ACHN (cell line): ENCODE data around the gene JARID2.

Source experiments
- DNase-seq: peaks from one replicate; pipeline ENCODE4 v3.0.0-alpha.2; 2015
- in situ Hi-C: cut with HindIII; loops from 2 replicates; pipeline ENCODE4 v1.10.0; 2017; ENCODE audit warnings: low sequenced_read_pairs, low pct_ligation_motif_present, low pct_unique_long_range_greater_than_20kb

Gene JARID2

DNA sequence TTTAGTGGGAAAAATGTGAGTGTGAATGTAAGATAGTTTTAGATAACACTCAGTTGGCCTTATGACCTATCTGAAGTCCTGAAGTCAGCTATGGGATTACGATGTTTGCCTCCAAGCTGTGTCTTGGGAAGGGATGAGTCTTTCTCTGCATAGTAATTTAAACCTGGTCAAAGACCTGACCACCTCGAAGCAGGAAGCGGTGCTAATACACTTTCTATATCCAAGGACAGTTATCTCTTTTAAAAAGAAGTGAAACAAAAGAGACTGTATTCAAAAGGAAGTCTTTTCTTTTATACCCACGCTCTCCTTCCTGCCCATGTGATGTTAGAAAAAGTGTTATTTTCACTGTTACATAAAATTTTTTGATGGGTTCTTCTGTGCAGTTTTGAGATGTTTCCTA is 94.9 kb downstream of the JARID2 start:
- DNase-seq, result no peak
- in situ Hi-C loops, result no loop called here

GRCh38 chr6:15341311-15342001 is 95.6 kb downstream of the JARID2 start:
- no peak for DNase-seq
- in situ Hi-C loops, result no loop called here

DNA sequence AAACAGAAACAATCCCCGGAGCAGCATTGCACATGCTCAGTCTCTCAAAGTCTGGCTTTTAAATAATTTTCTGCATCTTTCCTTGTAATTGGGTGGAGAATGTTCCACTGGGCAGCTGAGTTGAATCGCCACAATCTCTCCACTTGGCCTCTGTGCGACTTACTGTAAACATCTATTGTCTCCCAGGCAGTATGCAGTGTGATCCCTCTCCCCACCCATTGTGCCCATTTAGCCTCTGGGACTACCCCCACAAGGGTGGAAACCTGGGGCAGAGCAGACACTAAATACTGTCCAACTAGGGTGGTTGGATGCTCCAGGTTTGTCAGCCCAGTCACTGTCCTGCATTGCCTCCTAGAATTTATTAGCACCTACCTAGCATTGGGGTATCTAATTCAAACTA is 96.2 kb downstream of the JARID2 start:
- DNase-seq, result no peak
- in situ Hi-C loops, result no loop called here

GRCh38 chr6:15343490-15344191 is 97.8 kb downstream of the JARID2 start:
- in situ Hi-C loops, result no loop called here
- DNase-seq, result no peak

- in situ Hi-C loops, result no loop called here
- no peak for DNase-seq
Observed at GRCh38 chr6:15344192-15344519, 98.3 kb downstream of the JARID2 start.

GRCh38 chr6:15344831-15345230 is 99.0 kb downstream of the JARID2 start:
- in situ Hi-C loops, result no loop called here
- no peak for DNase-seq

GRCh38 chr6:15346315-15346714 is 100.4 kb downstream of the JARID2 start:
- in situ Hi-C loops, result no loop called here

GRCh38 chr6:15348528-15348927 is 102.7 kb downstream of the JARID2 start:
- in situ Hi-C loops, result no loop called here
- DNase-seq, result no peak

More at GRCh38 chr6:15346315-15346714, 100.4 kb downstream of the JARID2 start:
- no peak for DNase-seq

- no peak for DNase-seq
- in situ Hi-C loops, result no loop called here
Observed at GRCh38 chr6:15349379-15349778, 103.5 kb downstream of the JARID2 start.

GRCh38 chr6:15350386-15351083 is 104.7 kb downstream of the JARID2 start:
- DNase-seq, result no peak
- in situ Hi-C loops, result no loop called here

DNA sequence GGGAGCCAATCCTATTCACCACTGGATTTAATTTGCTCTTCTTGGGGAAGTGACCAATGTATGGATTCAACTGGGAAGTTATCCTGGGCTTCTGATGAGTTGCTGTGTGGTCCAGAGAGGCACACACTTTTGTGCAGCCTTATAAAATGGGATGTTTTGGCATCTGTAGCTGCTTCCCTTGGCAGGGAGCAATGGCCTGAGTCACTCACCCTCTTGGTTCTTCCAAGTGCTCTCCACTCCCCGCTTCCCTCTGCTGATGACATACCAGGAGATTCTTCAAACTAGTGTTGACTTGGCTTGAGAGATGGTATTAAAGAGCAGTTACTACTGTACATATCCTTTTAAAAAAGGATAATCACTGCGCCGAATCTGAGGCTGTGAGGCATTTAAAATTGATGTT is 105.8 kb downstream of the JARID2 start:
- no peak for DNase-seq
- in situ Hi-C loops, result no loop called here

GRCh38 chr6:15352220-15352619 is 106.4 kb downstream of the JARID2 start:
- in situ Hi-C loops, result no loop called here
- DNase-seq, result no peak

DNA sequence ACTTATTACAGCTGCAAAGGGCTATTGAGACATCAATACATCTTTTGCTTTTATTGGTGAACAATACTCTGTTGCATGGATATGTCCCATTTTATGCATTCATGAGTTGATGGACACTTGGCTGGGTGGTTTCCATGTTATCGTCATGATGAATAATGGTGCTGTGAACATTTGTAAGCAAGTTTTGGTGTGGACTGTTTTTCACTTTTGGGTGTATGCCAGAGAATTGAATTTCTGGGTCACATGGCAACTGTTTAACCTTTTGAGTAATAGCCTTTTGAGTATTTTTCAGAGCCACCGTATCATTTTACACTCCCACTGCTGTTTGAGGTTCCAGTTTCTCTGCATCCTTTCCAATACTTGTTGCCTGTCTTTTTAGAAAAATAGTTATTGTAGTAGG is 107.0 kb downstream of the JARID2 start:
- in situ Hi-C loops, result no loop called here

GRCh38 chr6:15355683-15356099 is 109.8 kb downstream of the JARID2 start:
- in situ Hi-C loops, result no loop called here
- no peak for DNase-seq

More for the DNA sequence above, 107.0 kb downstream of the JARID2 start:
- DNase-seq, result no peak

GRCh38 chr6:15356179-15356578 is 110.3 kb downstream of the JARID2 start:
- DNase-seq, result no peak
- in situ Hi-C loops, result no loop called here

DNA sequence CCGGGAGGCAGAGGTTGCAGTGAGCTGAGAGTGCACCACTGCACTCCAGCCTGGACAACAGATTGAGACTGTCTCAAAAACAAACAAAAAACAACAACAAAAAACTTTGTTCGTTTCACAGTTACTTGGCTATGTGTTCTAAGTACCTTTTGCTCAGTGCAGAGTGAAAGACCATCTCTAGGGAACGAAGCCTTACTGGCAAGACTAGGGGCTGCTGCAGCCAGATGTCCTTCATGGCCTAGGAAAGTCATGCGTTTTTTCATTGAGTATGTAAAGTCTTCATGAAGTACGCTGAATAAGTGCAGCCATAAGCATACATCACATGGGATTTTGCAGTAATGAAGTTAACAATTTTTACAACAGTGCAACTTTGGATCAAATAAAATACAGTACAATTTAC is 111.1 kb downstream of the JARID2 start:
- no peak for DNase-seq
- in situ Hi-C loops, result no loop called here

DNA sequence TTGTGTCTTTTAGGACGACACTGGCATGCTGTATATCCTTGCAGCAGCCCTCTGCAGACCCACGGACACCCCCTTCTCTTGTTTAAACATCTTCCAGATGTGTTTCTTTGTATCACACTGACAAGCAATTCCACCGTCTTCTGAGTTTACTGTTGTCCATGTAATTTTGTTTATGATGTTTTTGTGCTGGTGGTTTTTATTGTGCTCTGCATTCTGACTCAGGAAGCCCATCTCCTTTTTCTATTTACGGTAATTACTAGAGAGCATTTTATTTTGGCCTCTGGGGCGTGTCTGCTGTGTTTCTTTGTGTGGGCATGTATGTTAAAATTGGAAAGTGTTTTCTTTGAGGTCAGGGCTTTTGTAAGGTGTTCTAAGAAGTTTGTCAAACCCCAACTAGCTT is 111.9 kb downstream of the JARID2 start:
- no peak for DNase-seq
- in situ Hi-C loops, result no loop called here

GRCh38 chr6:15358579-15359327 is 112.9 kb downstream of the JARID2 start:
- in situ Hi-C loops, result no loop called here
- DNase-seq, result peak; percentile 66

- in situ Hi-C loops, result no loop called here
- DNase-seq, result no peak
Observed at GRCh38 chr6:15359335-15359862, 113.5 kb downstream of the JARID2 start.
